ENCODE data around the gene ART4.

DNA sequence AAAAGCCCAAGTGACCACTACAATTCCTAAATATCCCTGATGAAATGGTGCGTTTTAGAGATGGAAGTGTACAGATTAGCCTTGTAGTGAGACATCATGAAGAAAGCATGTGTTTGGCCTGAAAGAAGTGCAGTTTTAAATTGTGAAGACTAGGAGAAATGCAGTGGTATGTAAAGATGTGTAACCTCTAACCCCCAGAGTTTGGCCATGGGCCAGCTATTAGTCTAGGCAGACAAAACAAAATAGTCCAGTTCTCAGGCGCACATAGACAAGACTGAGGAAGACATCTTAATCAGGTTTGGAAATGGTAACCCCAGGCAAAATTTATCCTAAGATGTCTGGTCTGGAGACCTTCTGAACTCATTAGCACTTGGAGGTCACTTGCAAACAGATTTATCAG, 63.5 kb downstream of the ART4 start:
- no peak for TF ChIP-seq IRF1 (CRISPR knock-in tag; IDR thresholded peaks at IDR 0.05)
- TF ChIP-seq USF1 (CRISPR knock-in tag; IDR thresholded peaks at IDR 0.05): no peak
- TF ChIP-seq ZNF121 (CRISPR knock-in tag; IDR thresholded peaks at IDR 0.05): no peak
- TF ChIP-seq NR1H2 (CRISPR knock-in tag; IDR thresholded peaks at IDR 0.05): no peak
- no peak for TF ChIP-seq STAT6 (CRISPR knock-in tag; conservative IDR thresholded peaks at IDR 0.05; ENCODE audit: low read depth)
- TF ChIP-seq HMGXB4 (CRISPR knock-in tag; IDR thresholded peaks at IDR 0.05): no peak
- TF ChIP-seq, protein P1, sequence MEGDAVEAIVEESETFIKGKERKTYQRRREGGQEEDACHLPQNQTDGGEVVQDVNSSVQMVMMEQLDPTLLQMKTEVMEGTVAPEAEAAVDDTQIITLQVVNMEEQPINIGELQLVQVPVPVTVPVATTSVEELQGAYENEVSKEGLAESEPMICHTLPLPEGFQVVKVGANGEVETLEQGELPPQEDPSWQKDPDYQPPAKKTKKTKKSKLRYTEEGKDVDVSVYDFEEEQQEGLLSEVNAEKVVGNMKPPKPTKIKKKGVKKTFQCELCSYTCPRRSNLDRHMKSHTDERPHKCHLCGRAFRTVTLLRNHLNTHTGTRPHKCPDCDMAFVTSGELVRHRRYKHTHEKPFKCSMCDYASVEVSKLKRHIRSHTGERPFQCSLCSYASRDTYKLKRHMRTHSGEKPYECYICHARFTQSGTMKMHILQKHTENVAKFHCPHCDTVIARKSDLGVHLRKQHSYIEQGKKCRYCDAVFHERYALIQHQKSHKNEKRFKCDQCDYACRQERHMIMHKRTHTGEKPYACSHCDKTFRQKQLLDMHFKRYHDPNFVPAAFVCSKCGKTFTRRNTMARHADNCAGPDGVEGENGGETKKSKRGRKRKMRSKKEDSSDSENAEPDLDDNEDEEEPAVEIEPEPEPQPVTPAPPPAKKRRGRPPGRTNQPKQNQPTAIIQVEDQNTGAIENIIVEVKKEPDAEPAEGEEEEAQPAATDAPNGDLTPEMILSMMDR (IDR thresholded peaks at IDR 0.05): no peak
- TF ChIP-seq FOXP1 (CRISPR knock-in tag; IDR thresholded peaks at IDR 0.05; ENCODE audit: borderline replicate concordance): no peak
- no peak for TF ChIP-seq MXD4 (CRISPR knock-in tag; IDR thresholded peaks at IDR 0.05; ENCODE audit: borderline replicate concordance)
- TF ChIP-seq TEAD4 (CRISPR knock-in tag; IDR thresholded peaks at IDR 0.05): no peak
- TF ChIP-seq PREB (CRISPR knock-in tag; IDR thresholded peaks at IDR 0.05; ENCODE audit: borderline replicate concordance): no peak
- no peak for TF ChIP-seq JAZF1 (CRISPR knock-in tag; IDR thresholded peaks at IDR 0.05)
- TF ChIP-seq SMAD3 (CRISPR knock-in tag; IDR thresholded peaks at IDR 0.05; ENCODE audit: borderline replicate concordance): no peak
- TF ChIP-seq CBFB (CRISPR knock-in tag; IDR thresholded peaks at IDR 0.05; ENCODE audit: low read depth): no peak
